Measurements from ENCODE around the gene C1QTNF9. TPM values are rescaled to one million over a fixed set of nuclear protein-coding genes. Genes with fewer than 3 reads are reported as not detected.

The C1QTNF9 gene
- total RNA-seq, 1 donor from 2014 or later: not detected

DNA sequence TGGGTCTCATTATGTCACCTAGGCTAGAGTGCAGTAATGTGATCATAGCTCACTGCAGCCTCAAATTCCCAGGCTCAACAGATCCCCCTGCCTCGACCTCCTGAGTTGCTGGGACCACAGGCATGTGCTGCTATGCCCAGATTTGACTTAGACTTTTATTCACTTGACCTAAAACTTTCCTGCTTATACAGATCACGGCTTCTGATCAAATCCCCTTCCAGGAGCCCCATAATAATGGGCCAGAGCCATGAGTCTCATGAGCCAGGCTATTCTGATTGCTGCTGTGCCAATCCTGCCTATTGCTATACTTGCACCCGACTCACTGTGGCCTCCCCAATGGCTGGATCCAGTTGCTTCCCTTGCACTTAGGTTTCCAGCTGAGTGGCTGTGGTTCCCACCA is 42.0 kb downstream of the C1QTNF9 start:
- Histone ChIP-seq H3K4me3 (no peak overlapping the region), H3K36me3 (no peaks in the 10 kb centered on the region), H3K27ac (no peak overlapping the region), H3K4me1 (no peaks in the 10 kb centered on the region), H3K9me3 (no peaks in the 10 kb centered on the region), H3K27me3 (no peaks in the 10 kb centered on the region)
- TF ChIP-seq POLR2AphosphoS5 (IDR thresholded peaks at IDR 0.05; ENCODE audit: insufficient read depth in 1 of 2, low read depth in 1 of 2): no peak
- no peak for TF ChIP-seq POLR2A (IDR thresholded peaks at IDR 0.05)
- TF ChIP-seq, protein P1, sequence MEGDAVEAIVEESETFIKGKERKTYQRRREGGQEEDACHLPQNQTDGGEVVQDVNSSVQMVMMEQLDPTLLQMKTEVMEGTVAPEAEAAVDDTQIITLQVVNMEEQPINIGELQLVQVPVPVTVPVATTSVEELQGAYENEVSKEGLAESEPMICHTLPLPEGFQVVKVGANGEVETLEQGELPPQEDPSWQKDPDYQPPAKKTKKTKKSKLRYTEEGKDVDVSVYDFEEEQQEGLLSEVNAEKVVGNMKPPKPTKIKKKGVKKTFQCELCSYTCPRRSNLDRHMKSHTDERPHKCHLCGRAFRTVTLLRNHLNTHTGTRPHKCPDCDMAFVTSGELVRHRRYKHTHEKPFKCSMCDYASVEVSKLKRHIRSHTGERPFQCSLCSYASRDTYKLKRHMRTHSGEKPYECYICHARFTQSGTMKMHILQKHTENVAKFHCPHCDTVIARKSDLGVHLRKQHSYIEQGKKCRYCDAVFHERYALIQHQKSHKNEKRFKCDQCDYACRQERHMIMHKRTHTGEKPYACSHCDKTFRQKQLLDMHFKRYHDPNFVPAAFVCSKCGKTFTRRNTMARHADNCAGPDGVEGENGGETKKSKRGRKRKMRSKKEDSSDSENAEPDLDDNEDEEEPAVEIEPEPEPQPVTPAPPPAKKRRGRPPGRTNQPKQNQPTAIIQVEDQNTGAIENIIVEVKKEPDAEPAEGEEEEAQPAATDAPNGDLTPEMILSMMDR (IDR thresholded peaks at IDR 0.05): no peak
- no peak for DNase-seq (ENCODE audit: extremely low spot score in 2 of 2)
- intact Hi-C loops (cut with DNase I): no loop called here

DNA sequence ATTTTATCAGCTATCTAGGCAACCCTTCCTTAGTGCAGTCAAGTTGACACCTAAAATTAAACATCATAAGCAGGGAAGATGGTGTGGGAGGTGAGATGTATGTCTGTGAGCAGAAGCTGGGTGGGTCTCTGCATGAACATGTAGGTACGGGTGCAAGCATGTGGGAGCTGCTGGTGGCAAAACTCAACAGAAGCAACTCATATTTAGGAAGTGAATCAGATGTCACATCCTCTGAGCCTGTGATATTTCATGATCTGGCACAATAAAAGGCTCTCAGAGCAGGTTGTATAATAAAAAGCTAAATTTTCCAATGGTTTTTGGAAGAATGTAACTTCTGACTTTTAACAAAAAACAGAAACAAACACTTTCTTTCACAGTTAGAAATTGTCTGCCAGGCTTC is 44.4 kb downstream of the C1QTNF9 start:
- no peaks in the 10 kb centered on the region for H3K27me3 ChIP-seq
- H3K4me3 ChIP-seq: no peak overlapping the region
- TF ChIP-seq POLR2A (IDR thresholded peaks at IDR 0.05) (no peak), POLR2AphosphoS5 (IDR thresholded peaks at IDR 0.05; ENCODE audit: insufficient read depth in 1 of 2, low read depth in 1 of 2) (no peak)
- TF ChIP-seq, protein P1 (IDR thresholded peaks at IDR 0.05): no peak
- intact Hi-C loops (cut with DNase I): no loop called here
- no peak for DNase-seq (ENCODE audit: extremely low spot score in 2 of 2)
- H3K4me1 ChIP-seq: no peaks in the 10 kb centered on the region
- H3K9me3 ChIP-seq: no peaks in the 10 kb centered on the region
- no peak overlapping the region for H3K27ac ChIP-seq
- no peaks in the 10 kb centered on the region for H3K36me3 ChIP-seq

DNA sequence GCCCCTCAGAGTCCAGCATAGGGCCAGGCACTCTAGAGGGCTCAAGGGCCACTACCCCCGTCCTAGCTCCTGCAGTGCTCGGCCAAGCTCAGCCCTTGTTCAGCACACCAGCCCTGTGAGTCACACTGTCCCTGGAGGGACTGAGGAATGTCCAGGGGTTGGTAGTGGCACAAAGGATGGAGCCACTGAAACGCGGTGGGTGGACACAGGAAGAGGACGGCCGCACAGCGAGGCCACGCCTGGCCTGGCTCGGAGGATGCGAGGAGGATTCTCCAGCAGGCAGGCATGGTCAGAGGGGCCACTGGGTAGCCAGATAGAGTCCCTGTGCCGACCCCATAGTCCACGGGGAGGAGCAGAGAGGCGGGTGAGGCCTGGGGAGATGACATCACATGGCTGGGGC is 45.7 kb downstream of the C1QTNF9 start:
- DNase-seq (ENCODE audit: extremely low spot score in 2 of 2): peak in 1 of 2 donors; percentile 75
- TF ChIP-seq, protein P1 (IDR thresholded peaks at IDR 0.05): no peak
- no peak for TF ChIP-seq POLR2AphosphoS5 (IDR thresholded peaks at IDR 0.05; ENCODE audit: insufficient read depth in 1 of 2, low read depth in 1 of 2)
- TF ChIP-seq POLR2A (IDR thresholded peaks at IDR 0.05): no peak
- intact Hi-C loops (cut with DNase I): no loop called here
- Histone ChIP-seq H3K27ac (no peak overlapping the region), H3K36me3 (no peaks in the 10 kb centered on the region), H3K27me3 (no peaks in the 10 kb centered on the region), H3K9me3 (no peaks in the 10 kb centered on the region), H3K4me3 (no peak overlapping the region), H3K4me1 (no peaks in the 10 kb centered on the region)

DNA sequence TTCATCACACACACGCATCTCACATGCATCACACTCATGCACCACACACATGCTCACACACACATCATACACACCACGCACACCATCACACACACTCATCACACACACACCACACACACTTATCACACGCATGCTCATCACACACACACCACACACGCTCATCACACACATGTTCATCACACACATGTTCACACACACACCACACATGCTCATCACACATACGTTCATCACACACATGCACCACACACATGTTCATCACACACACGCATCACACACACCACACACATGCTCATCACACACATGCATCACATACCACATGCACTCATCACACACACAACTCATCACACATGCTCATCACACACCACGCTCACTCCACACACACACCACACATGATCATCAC is 46.9 kb downstream of the C1QTNF9 start:
- Histone ChIP-seq H3K4me1 (no peaks in the 10 kb centered on the region), H3K4me3 (no peak overlapping the region), H3K27ac (no peak overlapping the region), H3K9me3 (no peaks in the 10 kb centered on the region), H3K27me3 (no peaks in the 10 kb centered on the region), H3K36me3 (no peaks in the 10 kb centered on the region)
- intact Hi-C loops (cut with DNase I): no loop called here
- no peak for DNase-seq (ENCODE audit: extremely low spot score in 2 of 2)
- TF ChIP-seq POLR2AphosphoS5 (IDR thresholded peaks at IDR 0.05; ENCODE audit: insufficient read depth in 1 of 2, low read depth in 1 of 2) (no peak), POLR2A (IDR thresholded peaks at IDR 0.05) (no peak)
- TF ChIP-seq, protein P1 (IDR thresholded peaks at IDR 0.05): no peak

DNA sequence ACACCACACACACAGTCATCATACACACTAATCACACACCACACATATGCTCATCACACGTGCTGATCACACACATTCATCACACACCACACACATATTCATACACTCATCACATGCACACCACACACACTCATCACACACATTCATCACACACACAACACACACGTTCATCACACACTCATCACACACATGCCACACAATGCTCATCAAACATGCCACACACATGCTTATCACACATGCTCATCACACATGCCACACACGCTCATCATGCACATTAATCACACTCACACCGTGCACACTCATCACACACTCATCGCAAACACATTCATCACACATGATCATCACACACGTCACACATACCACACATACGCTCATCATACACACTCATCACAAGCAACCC is 47.5 kb downstream of the C1QTNF9 start:
- TF ChIP-seq POLR2A (IDR thresholded peaks at IDR 0.05): no peak
- TF ChIP-seq POLR2AphosphoS5 (IDR thresholded peaks at IDR 0.05; ENCODE audit: insufficient read depth in 1 of 2, low read depth in 1 of 2): no peak
- TF ChIP-seq, protein P1 (IDR thresholded peaks at IDR 0.05): no peak
- no peaks in the 10 kb centered on the region for H3K36me3 ChIP-seq
- DNase-seq (ENCODE audit: extremely low spot score in 2 of 2): no peak
- H3K9me3 ChIP-seq: no peaks in the 10 kb centered on the region
- H3K4me3 ChIP-seq: no peak overlapping the region
- no peaks in the 10 kb centered on the region for H3K27me3 ChIP-seq
- H3K27ac ChIP-seq: no peak overlapping the region
- intact Hi-C loops (cut with DNase I): no loop called here
- H3K4me1 ChIP-seq: no peaks in the 10 kb centered on the region
